ENCODE measurements around the gene TLE1.

The TLE1 gene

DNA sequence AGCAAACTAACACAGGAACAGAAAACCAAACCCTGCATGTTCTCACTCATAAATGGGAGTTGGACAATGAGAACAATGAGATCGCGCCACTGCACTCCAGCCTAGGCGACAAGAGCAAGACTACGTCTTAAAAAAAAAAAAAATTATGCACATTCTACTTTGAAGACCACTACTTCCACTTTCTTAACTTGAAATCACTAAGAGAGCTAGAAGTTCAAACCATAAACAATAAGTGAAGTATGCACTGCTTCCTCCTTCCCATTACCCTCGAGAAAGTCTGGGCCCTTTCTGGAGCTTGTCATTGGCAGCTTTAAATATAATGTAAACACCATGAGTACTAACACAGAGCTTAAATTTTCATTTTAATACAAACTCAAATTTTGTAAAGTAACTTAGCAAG, 94.9 kb downstream of the TLE1 start:
- H3K9me3 ChIP-seq = no peaks in the 10 kb centered on the region
- TF ChIP-seq, protein P1, sequence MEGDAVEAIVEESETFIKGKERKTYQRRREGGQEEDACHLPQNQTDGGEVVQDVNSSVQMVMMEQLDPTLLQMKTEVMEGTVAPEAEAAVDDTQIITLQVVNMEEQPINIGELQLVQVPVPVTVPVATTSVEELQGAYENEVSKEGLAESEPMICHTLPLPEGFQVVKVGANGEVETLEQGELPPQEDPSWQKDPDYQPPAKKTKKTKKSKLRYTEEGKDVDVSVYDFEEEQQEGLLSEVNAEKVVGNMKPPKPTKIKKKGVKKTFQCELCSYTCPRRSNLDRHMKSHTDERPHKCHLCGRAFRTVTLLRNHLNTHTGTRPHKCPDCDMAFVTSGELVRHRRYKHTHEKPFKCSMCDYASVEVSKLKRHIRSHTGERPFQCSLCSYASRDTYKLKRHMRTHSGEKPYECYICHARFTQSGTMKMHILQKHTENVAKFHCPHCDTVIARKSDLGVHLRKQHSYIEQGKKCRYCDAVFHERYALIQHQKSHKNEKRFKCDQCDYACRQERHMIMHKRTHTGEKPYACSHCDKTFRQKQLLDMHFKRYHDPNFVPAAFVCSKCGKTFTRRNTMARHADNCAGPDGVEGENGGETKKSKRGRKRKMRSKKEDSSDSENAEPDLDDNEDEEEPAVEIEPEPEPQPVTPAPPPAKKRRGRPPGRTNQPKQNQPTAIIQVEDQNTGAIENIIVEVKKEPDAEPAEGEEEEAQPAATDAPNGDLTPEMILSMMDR (IDR thresholded peaks at IDR 0.05; ENCODE audit: low read depth, low read length) = no peak
- DNase-seq = no peak
- H3K27me3 ChIP-seq = no peaks in the 10 kb centered on the region
- H3K4me3 ChIP-seq (ENCODE audit: low read depth, low read length) = no peak overlapping the region
- peaks cover 22% of the 10 kb centered on the region for H3K4me1 ChIP-seq
- peaks cover 13% of the 10 kb centered on the region for H3K36me3 ChIP-seq

GRCh38 chr9:81592887-81593266, 96.5 kb downstream of the TLE1 start:
- H3K4me3 ChIP-seq (ENCODE audit: low read depth, low read length) = no peak overlapping the region
- peaks cover 28% of the 10 kb centered on the region for H3K4me1 ChIP-seq
- DNase-seq = peak; percentile 72
- peaks cover 13% of the 10 kb centered on the region for H3K36me3 ChIP-seq
- H3K9me3 ChIP-seq = no peaks in the 10 kb centered on the region
- no peaks in the 10 kb centered on the region for H3K27me3 ChIP-seq
- TF ChIP-seq, protein P1 (IDR thresholded peaks at IDR 0.05; ENCODE audit: low read depth, low read length) = peak; percentile 21; the same call in 1 of the 2 replicates

DNA sequence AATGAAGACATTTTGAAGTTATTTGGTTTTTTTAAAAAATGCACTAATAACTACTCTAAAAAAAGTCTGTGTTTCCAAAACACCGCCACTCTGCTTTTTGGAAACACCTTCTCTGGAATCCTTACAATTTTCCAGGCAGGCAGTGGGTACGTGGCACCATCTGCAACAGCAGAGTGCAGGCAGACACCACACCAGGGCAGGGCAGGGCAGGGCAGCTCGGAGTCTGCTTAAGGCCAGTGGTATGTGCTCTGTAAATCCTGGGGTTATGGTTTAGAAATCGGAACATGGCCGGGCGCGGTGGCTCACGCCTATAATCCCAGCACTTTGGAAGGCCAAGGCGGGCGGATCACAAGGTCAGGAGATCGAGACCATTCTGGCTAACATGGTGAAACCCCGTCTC, 97.6 kb downstream of the TLE1 start:
- peaks cover 11% of the 10 kb centered on the region for H3K36me3 ChIP-seq

GRCh38 chr9:81590688-81591087, 98.7 kb downstream of the TLE1 start:
- peaks cover 23% of the 10 kb centered on the region for H3K4me1 ChIP-seq

More for the DNA sequence above, 97.6 kb downstream of the TLE1 start:
- TF ChIP-seq, protein P1 (IDR thresholded peaks at IDR 0.05; ENCODE audit: low read depth, low read length) = no peak
- H3K4me1 ChIP-seq = peaks cover 33% of the 10 kb centered on the region
- no peak overlapping the region for H3K4me3 ChIP-seq (ENCODE audit: low read depth, low read length)
- H3K27me3 ChIP-seq = no peaks in the 10 kb centered on the region
- H3K9me3 ChIP-seq = no peaks in the 10 kb centered on the region
- DNase-seq = no peak

GRCh38 chr9:81589819-81590218, 99.5 kb downstream of the TLE1 start:
- no peak for DNase-seq
- Histone ChIP-seq H3K27me3 (no peaks in the 10 kb centered on the region), H3K36me3 (peaks cover 7% of the 10 kb centered on the region), H3K9me3 (no peaks in the 10 kb centered on the region), H3K4me3 (ENCODE audit: low read depth, low read length) (no peak overlapping the region), H3K4me1 (peaks cover 27% of the 10 kb centered on the region)
- TF ChIP-seq, protein P1 (IDR thresholded peaks at IDR 0.05; ENCODE audit: low read depth, low read length) = no peak

More at GRCh38 chr9:81590688-81591087, 98.7 kb downstream of the TLE1 start:
- Histone ChIP-seq H3K27me3 (no peaks in the 10 kb centered on the region), H3K4me3 (ENCODE audit: low read depth, low read length) (no peak overlapping the region), H3K9me3 (no peaks in the 10 kb centered on the region), H3K36me3 (peaks cover 7% of the 10 kb centered on the region)
- TF ChIP-seq, protein P1 (IDR thresholded peaks at IDR 0.05; ENCODE audit: low read depth, low read length) = no peak
- no peak for DNase-seq

DNA sequence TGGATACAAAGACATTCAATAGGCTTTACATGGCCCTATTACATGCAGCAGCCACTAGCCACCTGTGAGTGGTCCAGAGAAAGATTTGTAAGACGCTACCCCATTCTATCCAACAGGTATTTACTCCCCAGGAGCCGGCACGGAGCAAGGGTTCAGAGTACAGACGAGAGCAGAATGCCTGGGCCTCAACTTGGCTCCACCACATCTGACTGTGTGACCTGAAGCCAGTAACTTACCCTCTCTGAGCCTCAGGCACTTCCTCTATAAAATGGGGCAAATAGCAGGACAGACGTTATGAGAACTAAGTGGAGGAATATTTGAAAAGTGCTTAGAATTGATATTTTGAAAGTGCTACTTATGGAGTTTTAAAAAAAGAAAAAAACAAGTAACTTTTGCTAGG, 100.0 kb downstream of the TLE1 start:
- Histone ChIP-seq H3K9me3 (no peaks in the 10 kb centered on the region), H3K4me3 (ENCODE audit: low read depth, low read length) (no peak overlapping the region), H3K4me1 (peaks cover 27% of the 10 kb centered on the region), H3K36me3 (peaks cover 7% of the 10 kb centered on the region), H3K27me3 (no peaks in the 10 kb centered on the region)
- no peak for DNase-seq
- TF ChIP-seq, protein P1 (IDR thresholded peaks at IDR 0.05; ENCODE audit: low read depth, low read length) = no peak
